GM18858 (cell line): ENCODE results near the gene DEPDC1.
"Not testable (repeated sequence)": the region's sequence is repeated elsewhere in the genome, so short reads cannot be mapped to it uniquely, and the experiment has no call there.

ENCODE experiments used
- ATAC-seq: cut with Tn5 transposase; IDR thresholded peaks from one replicate; pipeline ENCODE4 v1.9.1; 2021; ENCODE audit not compliant: unreplicated experiment

The DEPDC1 gene

DNA sequence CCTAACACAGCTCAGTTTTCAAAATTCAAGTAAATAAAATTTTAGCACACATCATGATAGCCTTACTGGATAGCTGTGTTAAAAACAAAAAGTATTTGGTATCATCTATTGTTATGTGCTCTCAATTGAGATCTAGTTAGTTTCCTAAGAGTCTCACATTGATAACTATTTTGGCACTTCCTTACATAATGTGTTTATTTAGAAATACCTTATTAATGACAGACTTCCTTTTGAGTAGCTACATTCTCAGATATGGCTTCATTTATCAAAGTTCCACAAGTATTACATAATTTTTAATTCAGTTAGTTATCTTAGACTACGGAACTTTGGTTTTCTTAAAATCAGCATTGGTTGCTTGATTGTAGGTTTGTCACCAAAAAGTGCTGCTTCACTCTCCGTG is 20.3 kb downstream of the DEPDC1 start:
- ATAC-seq, result not testable (repeated sequence)

DNA sequence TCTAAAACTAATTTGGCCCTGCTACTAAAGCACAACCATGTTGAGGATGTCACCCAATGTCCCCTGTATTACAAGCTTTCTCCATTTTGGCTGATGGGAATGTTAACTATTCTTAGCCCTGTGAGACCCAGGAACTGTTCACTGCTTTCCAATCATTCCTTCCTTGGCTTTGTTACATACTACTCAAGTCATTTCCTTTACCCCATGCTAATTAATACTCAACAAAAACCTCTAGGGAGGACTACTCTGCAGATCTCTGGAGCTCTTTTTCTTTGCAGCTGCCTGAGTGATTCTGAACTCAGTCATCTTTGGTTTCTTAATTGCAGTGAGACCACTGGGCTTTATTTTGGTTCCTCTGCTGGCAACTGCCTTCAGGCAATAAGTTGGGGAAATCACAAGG is 23.8 kb downstream of the DEPDC1 start:
- no peak for ATAC-seq

DNA sequence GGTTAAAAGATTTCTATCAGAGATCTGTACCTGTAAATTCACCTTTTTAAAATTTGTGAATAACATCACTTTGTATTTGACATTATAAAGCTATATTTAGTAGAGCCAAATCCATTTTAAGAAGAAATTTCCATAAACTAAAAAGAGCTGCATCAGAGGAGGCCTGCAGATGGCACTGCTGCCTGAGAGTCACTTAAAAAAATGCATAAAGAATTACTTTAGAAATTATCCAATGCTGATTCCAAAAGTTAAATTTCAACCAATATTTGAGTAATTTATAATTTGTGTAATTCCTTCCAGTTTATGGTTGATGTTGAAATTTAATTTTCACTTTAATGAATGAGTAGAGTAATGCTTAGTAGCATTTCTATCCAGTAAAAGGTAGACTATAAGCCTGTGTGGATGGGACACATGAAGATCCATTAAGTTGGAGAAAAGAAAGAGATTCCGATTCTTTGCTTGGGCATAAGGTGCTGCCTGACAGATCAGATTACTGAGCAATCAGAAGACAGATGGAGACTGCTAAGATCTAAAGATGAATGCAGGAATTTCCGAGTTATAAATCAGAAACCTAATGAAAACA is 26.4 kb downstream of the DEPDC1 start:
- ATAC-seq, result no peak

DNA sequence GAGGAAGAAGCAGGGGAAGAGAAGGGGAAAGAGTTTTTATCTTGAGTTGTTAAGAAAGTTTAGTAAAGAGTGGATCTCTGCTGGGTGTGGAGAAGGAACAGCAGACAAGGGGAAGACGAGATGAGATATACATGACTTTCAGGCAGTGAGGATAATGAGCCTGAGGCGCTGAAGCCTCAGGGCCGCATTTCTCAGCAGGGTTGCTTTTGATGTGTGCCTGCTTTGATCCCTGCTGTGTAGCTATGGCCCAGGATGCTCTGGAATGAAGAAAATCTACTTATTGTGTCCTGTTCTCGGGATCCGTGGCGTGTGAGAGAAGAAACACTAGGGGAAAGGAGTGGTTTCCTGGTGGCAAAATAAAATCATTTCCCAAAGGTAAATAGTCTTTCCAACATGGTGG is 32.0 kb downstream of the DEPDC1 start:
- no peak for ATAC-seq

DNA sequence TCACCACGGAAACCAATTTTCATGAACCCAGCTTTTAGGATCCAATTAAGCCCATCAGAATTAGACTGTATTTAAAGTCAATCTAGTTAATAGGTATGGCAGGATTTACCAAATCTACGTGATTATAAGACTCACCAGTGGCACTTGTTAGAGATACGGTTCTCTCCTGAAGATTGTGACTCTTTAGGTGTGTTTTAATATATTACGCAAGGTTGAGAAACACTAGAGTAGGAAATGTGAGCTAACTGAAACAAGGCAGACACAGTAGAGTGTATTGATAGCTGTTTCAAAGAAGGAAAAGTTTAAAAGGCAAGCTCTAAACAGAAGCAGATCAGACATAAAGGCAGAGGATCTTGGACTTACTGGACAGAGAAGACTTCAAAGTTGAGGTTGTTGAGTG is 35.9 kb downstream of the DEPDC1 start:
- no peak for ATAC-seq

DNA sequence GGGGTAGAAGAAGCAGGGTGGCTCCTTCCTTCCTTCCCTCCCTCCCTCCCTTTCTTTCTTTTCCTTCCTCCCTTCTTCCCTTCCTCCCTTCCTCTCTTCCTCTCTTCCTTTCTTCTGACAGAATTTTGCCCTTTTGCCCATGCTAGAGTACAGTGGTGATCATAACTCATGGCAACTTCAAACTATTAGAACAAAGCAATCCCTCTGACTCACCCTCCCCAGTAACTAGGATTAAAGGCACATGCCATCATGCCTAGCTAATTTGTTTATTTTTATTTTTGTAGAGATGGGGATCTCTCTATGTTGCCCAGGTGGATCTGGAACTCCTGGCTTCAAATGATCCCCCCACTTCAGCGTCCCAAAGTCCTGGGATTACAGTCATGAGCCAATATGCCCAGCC is 37.1 kb downstream of the DEPDC1 start:
- no peak for ATAC-seq

DNA sequence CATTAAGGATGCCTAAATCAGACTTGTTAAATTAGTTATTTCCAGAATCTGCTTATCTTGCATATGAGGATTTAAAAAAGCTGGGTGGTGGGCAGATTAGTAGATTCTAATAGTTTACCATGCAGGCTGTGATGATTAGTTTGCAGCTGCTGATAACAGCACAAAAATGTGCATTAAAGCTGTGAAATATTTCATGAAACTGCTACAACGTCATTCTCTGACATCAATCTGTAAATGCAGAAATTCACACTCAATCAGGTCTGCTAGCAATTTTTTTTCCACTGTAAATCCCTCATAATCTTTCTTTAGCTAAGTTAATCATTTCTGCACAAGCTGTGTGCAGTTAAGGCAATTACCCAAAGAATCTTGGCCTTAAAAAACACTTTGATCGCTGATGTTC is 37.8 kb downstream of the DEPDC1 start:
- ATAC-seq, result no peak

DNA sequence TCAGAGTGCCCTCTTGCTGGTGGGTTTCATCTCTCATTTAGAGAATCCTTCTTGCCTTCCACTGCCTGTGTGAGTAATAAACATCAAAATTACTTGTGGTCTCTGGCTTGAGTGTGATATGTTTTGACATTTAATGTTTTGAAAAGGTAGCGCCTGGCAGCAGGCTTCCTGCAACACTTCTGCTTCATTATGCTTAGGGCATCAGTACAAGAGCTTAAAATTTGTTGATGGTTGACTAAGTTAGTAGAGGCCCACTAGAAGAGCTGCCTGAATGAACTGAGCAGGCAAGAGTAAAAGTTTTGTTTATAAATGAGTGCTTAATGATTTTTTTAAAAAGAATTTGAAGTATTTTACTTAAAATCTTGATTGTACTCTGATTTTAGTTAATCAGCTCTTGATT is 40.7 kb downstream of the DEPDC1 start:
- ATAC-seq, result no peak

DNA sequence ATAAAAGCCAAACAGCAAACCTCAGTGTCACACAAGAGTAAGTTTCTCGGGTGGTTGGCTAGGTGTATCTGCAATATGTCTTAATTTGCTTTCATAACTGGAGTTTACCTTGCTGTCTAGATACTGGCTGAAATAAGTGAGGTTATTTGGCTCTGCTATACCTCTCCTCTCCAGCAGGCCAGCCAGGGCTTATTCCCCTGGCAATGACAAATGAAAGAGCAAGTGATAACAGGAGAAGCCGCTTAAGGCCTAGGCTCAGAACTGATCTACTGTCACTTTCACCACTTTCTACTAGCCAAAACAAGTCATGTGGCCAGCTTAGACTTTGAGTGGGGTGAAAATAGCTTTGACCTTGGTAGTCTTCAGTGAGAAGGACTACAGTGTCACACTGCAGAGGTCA is 42.3 kb downstream of the DEPDC1 start:
- no peak for ATAC-seq

DNA sequence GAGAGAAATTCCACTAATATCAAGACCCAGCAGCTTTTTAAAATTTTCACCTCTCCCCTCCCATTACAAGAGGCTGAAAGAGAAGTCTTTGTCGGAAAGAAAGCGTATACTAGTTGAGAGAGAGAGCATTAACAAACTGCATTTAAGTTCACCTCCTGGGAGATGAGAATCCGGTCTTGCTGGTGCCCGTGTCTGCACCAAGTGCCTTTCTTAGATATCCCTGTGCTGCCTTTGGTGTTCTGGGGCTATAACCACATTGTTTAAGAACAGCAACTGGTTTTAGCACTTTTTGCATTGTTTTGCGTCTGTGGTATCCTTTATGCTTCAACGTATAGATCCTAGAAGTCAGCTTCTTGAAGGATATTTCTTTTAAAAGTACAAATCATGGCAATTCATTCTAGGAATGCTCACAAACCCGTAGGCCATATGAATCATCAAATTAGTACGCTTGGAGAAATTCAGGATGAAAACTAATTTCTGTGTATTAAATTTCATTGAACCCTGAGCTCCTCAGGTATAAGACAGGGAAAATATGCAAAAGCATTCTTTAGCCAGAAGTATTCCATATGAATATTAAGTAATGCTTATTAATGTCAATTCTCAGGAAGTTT is 43.7 kb downstream of the DEPDC1 start:
- ATAC-seq, result no peak

DNA sequence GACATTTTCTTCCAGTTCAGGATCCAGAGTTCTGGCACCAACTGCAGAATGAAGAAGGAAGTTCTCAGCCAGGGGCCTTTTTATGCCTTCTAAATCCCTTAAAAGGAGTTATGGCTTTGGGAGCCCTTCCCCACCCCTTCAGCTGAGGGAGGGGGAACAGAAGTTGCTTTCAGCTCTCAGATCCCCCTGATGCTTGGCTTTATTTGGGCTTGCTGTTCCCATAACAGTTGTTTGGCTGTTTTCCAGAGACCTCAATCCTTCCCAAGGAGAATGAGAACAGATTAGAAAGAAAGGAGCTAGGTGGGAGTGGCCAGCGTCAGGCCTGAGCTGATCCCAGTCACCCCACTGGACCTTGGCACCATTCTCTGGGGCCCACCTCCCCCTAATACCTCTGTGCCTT is 47.0 kb downstream of the DEPDC1 start, which contains the start of gene RPE65:
RPE65 (minus strand) TSS at position 54 of the 400 bp plus-strand sequence; CDS start at position 5, 49 bp downstream.
- no peak for ATAC-seq

DNA sequence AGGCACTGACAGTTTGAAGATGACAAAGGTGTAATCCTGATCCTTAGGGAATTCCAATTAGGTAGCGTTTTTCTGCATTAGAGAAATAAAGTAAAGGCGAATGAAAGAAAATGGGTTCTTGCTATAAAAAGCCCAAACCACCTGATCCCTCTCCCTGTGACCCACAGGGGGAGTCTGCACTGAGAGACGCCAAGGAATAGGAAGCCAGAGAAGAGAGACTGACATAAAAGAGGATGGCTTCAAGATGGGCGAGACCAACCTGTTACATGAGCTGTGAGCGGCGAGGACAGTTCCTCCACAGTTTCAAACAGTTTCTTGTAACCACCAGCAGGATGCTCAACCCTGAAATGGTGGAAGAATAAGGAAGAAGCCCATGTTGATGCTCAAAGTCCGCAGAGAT is 48.5 kb downstream of the DEPDC1 start:
- no peak for ATAC-seq

DNA sequence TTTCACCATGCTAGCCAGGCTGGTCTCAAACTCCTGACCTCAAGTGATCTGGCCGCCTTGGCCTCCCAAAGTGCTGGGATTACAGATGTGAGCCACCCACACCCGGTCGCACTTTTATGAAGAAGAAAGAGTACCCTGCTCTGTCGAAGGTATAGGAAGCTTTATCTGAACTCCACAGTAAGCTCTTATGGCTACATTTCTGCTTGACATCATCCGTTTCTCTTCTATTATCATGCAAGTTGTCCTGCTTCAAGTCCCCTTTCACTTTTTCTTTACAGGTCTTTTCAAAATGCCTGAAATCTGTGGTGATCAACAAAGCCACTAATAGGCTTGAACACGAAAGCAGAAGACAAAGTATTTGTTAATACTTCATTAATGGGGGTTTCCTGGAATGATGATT is 51.2 kb downstream of the DEPDC1 start:
- no peak for ATAC-seq

DNA sequence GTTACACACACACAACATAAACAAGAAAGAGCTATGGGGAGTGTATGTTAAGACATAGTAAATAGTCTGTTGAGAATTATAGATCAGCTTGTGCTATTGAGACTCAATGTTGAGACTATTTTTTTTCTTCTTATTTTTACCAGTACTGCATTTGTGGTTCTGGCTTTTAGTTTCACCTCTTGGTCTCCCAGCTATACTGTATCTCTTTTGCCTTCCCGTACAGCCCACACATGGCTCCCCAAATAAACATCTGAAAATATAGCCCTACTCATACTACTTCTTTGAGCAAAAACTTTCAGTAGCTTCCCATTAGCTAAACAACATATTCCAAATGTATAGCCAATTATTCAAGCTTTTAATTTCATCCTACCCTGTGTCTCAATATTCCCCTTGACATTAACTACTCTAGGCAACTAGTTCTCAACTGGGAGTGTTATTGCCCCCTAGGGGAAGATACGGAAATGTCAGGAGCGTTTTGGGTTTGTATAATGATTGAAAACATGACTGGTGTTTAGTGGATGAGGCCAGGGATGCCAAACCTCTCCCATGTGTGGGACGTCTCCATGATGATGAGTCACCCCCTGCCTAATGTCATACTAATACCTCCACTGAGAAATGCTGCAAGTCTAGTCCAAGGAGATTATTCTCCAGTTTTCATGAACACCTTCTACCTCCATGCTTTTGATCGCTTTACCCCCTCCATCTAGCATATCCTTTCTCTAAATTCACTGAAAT is 53.9 kb downstream of the DEPDC1 start:
- ATAC-seq, result peak; percentile 88

DNA sequence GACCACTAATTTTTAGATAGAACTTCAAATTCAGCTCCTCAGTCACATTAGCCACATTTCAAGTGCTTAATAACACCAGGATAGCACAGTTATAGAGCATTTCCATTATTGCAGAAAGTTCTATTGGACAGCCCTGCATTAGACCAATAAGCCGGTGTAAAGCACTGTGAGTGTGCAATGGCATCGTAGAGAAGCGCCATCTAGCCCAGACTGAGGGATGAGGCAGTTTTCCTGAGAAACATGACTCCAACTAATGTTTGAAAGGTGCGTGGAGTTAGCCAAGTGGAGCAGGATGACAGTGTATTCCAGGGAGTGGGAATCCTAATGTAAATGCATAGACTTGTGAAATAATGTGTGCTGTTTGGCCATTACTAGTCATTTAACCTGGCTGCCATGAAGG is 54.9 kb downstream of the DEPDC1 start:
- ATAC-seq, result no peak

DNA sequence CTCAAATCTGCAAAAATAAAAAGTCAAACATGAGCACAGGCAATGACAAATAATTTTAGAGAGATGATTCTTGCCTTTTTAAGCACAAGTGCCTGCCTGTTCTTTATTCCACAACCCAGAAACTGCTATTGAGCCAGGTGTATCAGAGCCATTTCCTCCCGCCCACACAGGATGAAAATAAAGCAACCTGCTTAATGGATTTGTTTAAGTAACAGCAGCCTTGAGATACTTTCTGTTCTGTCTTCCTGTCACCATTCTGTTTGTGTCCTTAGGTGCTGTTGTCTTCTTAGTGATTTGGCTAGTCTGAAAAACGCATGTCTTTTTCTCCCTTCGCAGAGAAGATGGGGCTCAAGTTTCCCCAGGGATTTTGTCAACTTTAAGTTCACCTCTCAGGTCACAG is 58.6 kb downstream of the DEPDC1 start:
- no peak for ATAC-seq

DNA sequence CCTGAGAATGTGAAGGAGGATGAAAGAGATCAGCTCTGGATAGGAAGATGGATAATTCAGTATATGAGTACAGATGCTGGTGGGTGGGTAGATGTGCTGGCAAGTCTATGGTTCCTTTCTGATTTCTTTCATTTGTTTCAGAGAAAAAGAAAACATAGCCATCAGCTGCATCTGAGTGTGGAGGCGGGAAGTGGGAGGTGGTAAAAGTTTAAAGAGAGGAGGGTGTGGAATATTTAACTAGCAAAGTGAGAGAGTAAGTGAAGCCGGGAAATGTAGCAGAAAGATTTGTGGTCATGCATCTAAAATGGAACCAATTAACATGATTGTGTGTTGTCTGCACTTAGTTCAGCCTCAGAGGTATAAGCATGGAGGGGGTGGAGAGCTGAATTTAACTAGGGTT is 63.5 kb downstream of the DEPDC1 start:
- no peak for ATAC-seq

DNA sequence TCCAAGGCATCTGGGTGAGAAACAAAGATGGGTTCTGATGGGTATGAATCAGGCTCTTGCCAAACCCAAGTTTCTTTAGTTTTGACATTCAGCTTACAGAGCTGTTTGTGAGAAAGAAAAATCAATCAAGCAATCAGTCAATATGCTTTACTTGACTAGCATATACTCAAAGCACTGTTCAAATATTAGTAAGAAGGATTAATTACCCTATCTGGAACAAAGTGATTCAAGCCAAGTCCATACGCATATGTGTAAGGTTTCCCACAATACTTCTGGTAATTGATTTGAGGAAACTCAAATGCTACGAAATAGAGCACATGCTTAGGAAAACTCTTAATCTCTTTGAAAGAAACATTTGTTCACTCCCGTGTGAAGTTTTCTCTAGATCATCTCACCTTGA is 65.8 kb downstream of the DEPDC1 start:
- ATAC-seq, result no peak

DNA sequence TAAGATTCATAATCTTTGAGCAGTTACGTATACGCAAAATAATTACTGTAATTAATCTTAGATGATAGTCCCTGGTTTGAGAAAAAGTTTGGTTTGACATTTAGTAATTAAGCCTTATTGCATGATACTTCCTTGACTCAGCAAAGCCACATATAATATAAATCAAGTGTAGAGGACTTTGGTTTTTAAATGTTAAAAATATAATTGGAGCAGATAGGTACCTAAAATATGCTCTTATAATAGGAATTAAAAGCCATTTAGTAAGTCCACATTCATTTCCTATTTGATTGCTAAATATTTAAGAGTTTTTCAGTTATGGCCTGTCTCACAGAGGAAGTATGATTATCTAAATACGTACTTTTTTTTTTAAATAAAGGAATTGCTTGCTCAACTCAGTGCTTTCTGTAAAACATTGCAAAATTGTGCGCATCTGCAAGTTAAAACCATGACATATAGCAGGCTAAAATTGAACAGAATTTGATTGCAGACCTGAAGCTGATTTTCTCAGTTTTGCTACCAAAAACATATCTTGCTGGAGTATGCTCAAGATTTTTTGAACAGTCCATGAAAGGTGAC is 67.6 kb downstream of the DEPDC1 start:
- ATAC-seq, result no peak

DNA sequence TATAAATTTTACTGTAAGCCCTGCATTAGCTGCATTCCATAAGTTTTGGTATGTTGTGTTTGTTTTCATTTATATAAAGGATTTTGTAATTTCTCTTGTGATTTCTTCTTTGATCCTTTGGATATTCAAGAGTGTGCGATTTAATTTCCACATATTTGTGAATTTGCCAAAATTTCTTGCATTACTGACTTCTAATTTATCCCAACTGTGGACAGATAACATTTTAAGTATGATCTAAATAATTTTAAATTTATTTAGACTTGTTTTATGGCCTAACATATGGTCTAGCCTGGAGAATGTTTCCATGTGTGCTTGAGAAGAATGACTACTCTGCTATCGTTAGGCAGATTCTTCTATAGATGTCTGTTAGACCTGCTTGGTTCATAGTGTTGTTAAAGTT is 70.3 kb downstream of the DEPDC1 start:
- ATAC-seq, result no peak
